ENCODE data around the gene TMPRSS7.

DNA sequence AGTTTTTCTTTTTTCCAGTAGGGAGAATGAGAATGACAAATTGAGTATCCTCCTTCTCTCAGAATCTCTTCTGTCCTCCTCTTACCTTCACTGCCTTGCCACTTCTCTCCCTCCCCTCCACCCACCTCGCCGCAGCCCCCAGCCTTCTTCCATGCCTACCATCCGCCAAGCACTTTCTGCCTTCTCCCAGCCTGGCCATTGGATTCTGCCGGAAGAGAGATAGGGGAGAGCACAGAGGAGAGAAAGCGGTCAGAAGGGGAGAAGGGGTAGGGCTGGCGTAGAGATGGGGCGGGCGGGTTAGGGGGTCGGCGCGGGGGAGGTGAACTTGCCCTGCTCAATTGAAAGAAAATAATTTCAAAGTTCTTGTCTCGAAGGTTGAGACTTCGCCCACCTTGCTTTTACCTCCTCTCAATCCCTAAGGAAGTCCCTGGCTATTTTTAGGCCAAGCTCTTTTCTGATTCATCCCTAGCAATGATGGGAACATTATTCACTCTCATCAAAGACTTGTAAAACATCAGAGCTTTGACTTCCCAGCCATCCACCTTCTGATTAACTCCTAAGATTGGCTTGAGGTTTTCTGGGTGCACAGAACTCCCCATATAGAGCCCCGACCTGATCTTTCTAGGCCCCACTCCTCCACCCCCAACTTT, 52.5 kb downstream of the TMPRSS7 start:
- no peak for TF ChIP-seq FOXP2 (optimal IDR thresholded peaks at IDR 0.05; ENCODE audit: control extremely low read depth, extremely low read length, insufficient read depth)
- no peak for TF ChIP-seq POLR2AphosphoS5 (IDR thresholded peaks at IDR 0.05; ENCODE audit: borderline replicate concordance, low read depth, low read length)
- no peak for TF ChIP-seq EZH2 (IDR thresholded peaks at IDR 0.05)
